NT2/D1 (cell line): ENCODE data around the gene AEBP2.

Experiments
- SUZ12 ChIP-seq: IDR thresholded peaks from 2 replicates; pipeline ENCODE4 v1.6.1; 2011; ENCODE audit not compliant: insufficient read length, insufficient read depth; ENCODE audit errors: extremely low read depth
- YY1 ChIP-seq: IDR thresholded peaks from 2 replicates; pipeline ENCODE4 v1.6.1; 2011; ENCODE audit not compliant: insufficient read length, insufficient read depth

DNA sequence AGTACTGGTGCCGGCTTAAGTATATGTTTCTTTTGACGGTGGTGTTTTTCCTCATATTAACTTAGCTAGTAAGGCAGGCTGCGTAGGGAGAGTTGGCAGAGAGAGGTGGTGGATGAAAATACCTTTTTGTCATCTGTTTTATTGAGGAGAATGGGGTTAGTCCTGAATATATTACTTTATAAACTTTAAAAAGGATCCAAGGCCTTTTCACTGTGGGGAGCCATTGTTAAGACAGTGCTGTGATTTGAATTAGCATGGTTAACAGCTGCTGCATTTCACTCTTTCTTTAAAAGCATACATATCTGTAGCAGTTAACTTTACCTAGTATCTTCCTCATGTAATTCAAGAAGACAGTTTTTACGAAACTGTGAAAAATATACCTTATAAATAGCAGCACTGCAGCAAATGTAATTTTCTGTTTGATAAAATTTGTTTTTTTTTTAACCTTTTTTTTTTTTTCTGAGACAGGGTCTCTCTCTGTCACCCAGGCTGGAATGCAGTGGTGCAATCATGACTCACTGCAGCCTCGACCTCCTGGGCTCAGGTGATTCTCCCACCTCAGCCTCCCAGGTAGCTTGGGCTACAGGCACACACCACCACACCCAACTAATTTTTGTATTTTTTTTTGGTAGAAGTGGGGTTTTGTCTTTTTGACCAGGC lies 57.1 kb downstream of the AEBP2 start:
- TF ChIP-seq SUZ12 (no peak), YY1 (no peak)
